IgD-negative memory B cell (primary cell): ENCODE measurements around the gene USB1. TPM values are rescaled to one million over a fixed set of nuclear protein-coding genes. Genes with fewer than 3 reads are reported as not detected.

Source experiments
- polyA plus RNA-seq: library from polyadenylated mRNA; unstranded; fragments of 300-500 nt; fragmentation: Illumina TruSeq; gene quantifications from one replicate; pipeline ENCODE4 v1.2.3, GENCODE V29; 2021

The USB1 gene
- polyA plus RNA-seq, 1 donor from 2014 or later, result 29.3 TPM

Other genes starting within 250 kb of the USB1 start
- not detected for gene KIFC3, start 198.9 kb upstream of the USB1 start, polyA plus RNA-seq
- not detected for gene CNGB1, start 30.3 kb upstream of the USB1 start, polyA plus RNA-seq
- 11.0 TPM for gene ZNF319, start 735 bp upstream of the USB1 start, polyA plus RNA-seq
- gene MMP15, start 24.3 kb downstream of the USB1 start, polyA plus RNA-seq, result not detected
- gene CFAP20, start 128.0 kb downstream of the USB1 start, polyA plus RNA-seq, result 29.2 TPM
- gene CSNK2A2, start 196.7 kb downstream of the USB1 start, polyA plus RNA-seq, result 10.1 TPM